PFSK-1 (cell line): ENCODE measurements around the gene MN1.

ENCODE experiments used
- FOXP2 ChIP-seq: optimal IDR thresholded peaks from 2 replicates; pipeline ENCODE3; 2011; ENCODE audit warnings: borderline replicate concordance, control low read depth, inconsistent platforms; ENCODE audit not compliant: insufficient read depth; ENCODE audit errors: extremely low read length, extremely low read depth
- POLR2AphosphoS5 ChIP-seq: IDR thresholded peaks from 2 replicates; pipeline ENCODE4 v1.6.1; 2012; ENCODE audit warnings: low read depth, mild to moderate bottlenecking, control low read depth, low read length, moderate library complexity
- REST ChIP-seq, 2 experiments: IDR thresholded peaks; 2 replicates each; pipeline versions ENCODE4 v1.6.1 to v1.8.0; 2011 to 2012; ENCODE audit warnings: low read depth in 2 of 2, low read length in 2 of 2, control low read depth in 1 of 2, inconsistent platforms in 1 of 2, mild to moderate bottlenecking in 1 of 2, moderate library complexity in 1 of 2; ENCODE audit not compliant: insufficient read depth in 1 of 2
- TAF1 ChIP-seq: IDR thresholded peaks from 2 replicates; pipeline ENCODE4 v1.6.1; 2012; ENCODE audit warnings: low read length, control low read depth, borderline replicate concordance; ENCODE audit not compliant: insufficient read depth

- TF ChIP-seq POLR2AphosphoS5 (no peak), TAF1 (no peak), REST (IDR thresholded peaks at IDR 0.05; ENCODE audit: insufficient read depth in 1 of 2, low read depth in 2 of 2, low read length in 2 of 2) (no peak), FOXP2 (no peak)
Measured at GRCh38 chr22:27815826-27816530, 14.4 kb upstream of the MN1 start.
